Esophagus squamous epithelium (tissue), 4 donors: ENCODE results near the gene SYT1.

ENCODE experiments used
- CTCF ChIP-seq, 6 experiments: fragments of 450-650 bp in 4 of 6; fragments of 200-600 bp in 2 of 6; sonication (generic) in 2 of 6; IDR thresholded peaks; one replicate each; pipeline ENCODE4 v1.5.1; 2016 to 2019; ENCODE audit warnings: antibody characterized with exemption in 6 of 6, mild to moderate bottlenecking in 4 of 6, moderate library complexity in 4 of 6
- POLR2A ChIP-seq, 4 donors: fragments of 450-650 bp; IDR thresholded peaks; one replicate each; pipeline ENCODE4 v1.6.1; 2017; ENCODE audit warnings: antibody characterized with exemption in 4 of 4, mild to moderate bottlenecking in 4 of 4, moderate library complexity in 3 of 4

- no peak for TF ChIP-seq POLR2A (IDR thresholded peaks at IDR 0.05)
- TF ChIP-seq CTCF (IDR thresholded peaks at IDR 0.05): no peak
Observed at GRCh38 chr12:79125358-79125757, 260.8 kb downstream of the SYT1 start.
